H1 (cell line): ENCODE results near the gene ACADSB. TPM values are rescaled to one million over a fixed set of nuclear protein-coding genes. Genes with fewer than 3 reads are reported as not detected.

ENCODE experiments used
- CTCF ChIA-PET: fragments of 300-600 bp; sonication (Branson Sonifier 250); formaldehyde crosslinking; loops from one replicate; lab custom pipeline; 2021; ENCODE audit not compliant: partially characterized antibody; lab: Charles Lee
- POLR2A ChIA-PET: fragments of 300-600 bp; sonication (Branson Sonifier 250); formaldehyde crosslinking; loops from one replicate; lab custom pipeline; 2021; ENCODE audit warnings: inconsistent platforms; ENCODE audit not compliant: partially characterized antibody; lab: Charles Lee
- DNase-seq, 2 experiments: peaks; one replicate each; pipeline versions ENCODE4 v3.0.0 to v3.0.0-alpha.2; 2010 to 2022; ENCODE audit warnings: low spot score in 2 of 2, low read depth in 1 of 2, mixed read lengths in 1 of 2
- FAIRE-seq: peaks from 2 replicates; lab custom pipeline; 2011; peaks lifted over from hg19 to GRCh38; lab: Jason Lieb, UNC
- H2AFZ ChIP-seq: 2 replicates; pipeline ENCODE4 v1.8.1; 2012; ENCODE audit warnings: low read length, inconsistent platforms
- H2AK5ac ChIP-seq: 2 replicates; pipeline ENCODE4 v1.6.1; 2013; ENCODE audit warnings: low read depth, low read length
- H2BK120ac ChIP-seq: replicated peaks from 2 replicates; pipeline ENCODE3; 2013; ENCODE audit warnings: low read depth, low read length, inconsistent platforms
- H2BK12ac ChIP-seq: 2 replicates; pipeline ENCODE4 v1.6.1; 2013; ENCODE audit warnings: low read depth, low read length
- H2BK15ac ChIP-seq: 2 replicates; pipeline ENCODE4 v1.6.1; 2013; ENCODE audit warnings: low read length
- H2BK20ac ChIP-seq: 2 replicates; pipeline ENCODE4 v1.6.1; 2013; ENCODE audit warnings: low read length
- H2BK5ac ChIP-seq: 2 replicates; pipeline ENCODE4 v1.6.1; 2013; ENCODE audit warnings: low read depth, low read length
- H3K14ac ChIP-seq: 2 replicates; pipeline ENCODE4 v1.6.1; 2013; ENCODE audit warnings: inconsistent platforms; ENCODE audit not compliant: insufficient read length
- H3K18ac ChIP-seq: 2 replicates; pipeline ENCODE4 v1.6.1; 2013; ENCODE audit warnings: low read length; ENCODE audit errors: extremely low read depth
- H3K23ac ChIP-seq: 2 replicates; pipeline ENCODE4 v1.6.1; 2013; ENCODE audit warnings: inconsistent platforms; ENCODE audit not compliant: insufficient read length
- H3K23me2 ChIP-seq: 2 replicates; pipeline ENCODE4 v1.6.1; 2013; ENCODE audit warnings: low read depth, low read length
- H3K27ac ChIP-seq: 2 replicates; pipeline ENCODE4 v1.6.1; 2011; ENCODE audit warnings: low read depth, low read length, inconsistent platforms
- H3K27me3 ChIP-seq, 4 experiments: replicated peaks in 1 of 4; 1 replicate in 1 of 4; 2 replicates in 3 of 4; pipeline versions ENCODE4 v1.6.1 to v1.8.1; 2011 to 2013; ENCODE audit warnings: low read length in 3 of 4, mild to moderate bottlenecking in 3 of 4, inconsistent platforms in 2 of 4, mixed read lengths in 2 of 4, moderate library complexity in 1 of 4; ENCODE audit not compliant: control insufficient read depth in 3 of 4, insufficient read depth in 3 of 4; ENCODE audit errors: extremely low read depth in 1 of 4
- H3K36me3 ChIP-seq, 4 experiments: 2 replicates each; pipeline versions ENCODE4 v1.6.1 to v1.8.1; 2011 to 2013; ENCODE audit warnings: mild to moderate bottlenecking in 4 of 4, low read length in 3 of 4, moderate library complexity in 2 of 4, control low read depth in 1 of 4, inconsistent platforms in 1 of 4; ENCODE audit not compliant: insufficient read depth in 4 of 4, control insufficient read depth in 2 of 4
- H3K4ac ChIP-seq: replicated peaks from 2 replicates; pipeline ENCODE3; 2013; ENCODE audit warnings: low read length, low read depth, mixed read lengths, inconsistent platforms; ENCODE audit not compliant: insufficient read length
- H3K4me1 ChIP-seq, 4 experiments: replicated peaks in 1 of 4; 1 replicate in 1 of 4; 2 replicates in 3 of 4; pipeline versions ENCODE4 v1.6.1 to v1.8.1; 2011 to 2013; ENCODE audit warnings: low read length in 3 of 4, inconsistent platforms in 2 of 4, mixed read lengths in 1 of 4; ENCODE audit not compliant: insufficient read depth in 4 of 4, control insufficient read depth in 3 of 4
- H3K4me2 ChIP-seq, 2 experiments: 2 replicates each; pipeline versions ENCODE4 v1.6.1 to v1.8.1; 2011 to 2013; ENCODE audit warnings: low read depth in 2 of 2, low read length in 2 of 2, control low read depth in 1 of 2, inconsistent platforms in 1 of 2, mild to moderate bottlenecking in 1 of 2; ENCODE audit not compliant: insufficient read depth in 1 of 2
- H3K4me3 ChIP-seq, 4 experiments: fragments of 200-600, 300-600 bp in 1 of 4; sonication (generic), shearing (Covaris generic), sonication (Bioruptor Twin) in 1 of 4; 2 replicates each; pipeline versions ENCODE4 v1.5.1 to v1.8.1; 2011 to 2016; ENCODE audit warnings: low read length in 4 of 4, low read depth in 3 of 4, control low read depth in 2 of 4, inconsistent platforms in 2 of 4, mild to moderate bottlenecking in 2 of 4, mixed read lengths in 1 of 4, moderate library complexity in 1 of 4; ENCODE audit not compliant: insufficient read depth in 2 of 4; ENCODE audit errors: extremely low read depth in 1 of 4
- H3K56ac ChIP-seq: replicated peaks from 2 replicates; pipeline ENCODE3; 2013; ENCODE audit warnings: low read depth, mild to moderate bottlenecking, mixed read lengths, low read length, inconsistent platforms; ENCODE audit not compliant: insufficient read length
- H3K79me1 ChIP-seq: 2 replicates; pipeline ENCODE4 v1.6.1; 2013; ENCODE audit warnings: low read depth, low read length, control low read depth
- H3K79me2 ChIP-seq, 2 experiments: 2 replicates each; pipeline versions ENCODE4 v1.6.1 to v1.8.1; 2012 to 2013; ENCODE audit warnings: low read length in 2 of 2, mild to moderate bottlenecking in 2 of 2, inconsistent platforms in 1 of 2; ENCODE audit not compliant: insufficient read depth in 2 of 2, control insufficient read depth in 1 of 2
- H3K9ac ChIP-seq, 4 experiments: replicated peaks in 1 of 4; 1 replicate in 1 of 4; 2 replicates in 3 of 4; pipeline versions ENCODE4 v1.6.1 to v1.8.1; 2011 to 2013; ENCODE audit warnings: low read depth in 3 of 4, low read length in 3 of 4, control low read depth in 2 of 4, mild to moderate bottlenecking in 2 of 4, moderate library complexity in 2 of 4, inconsistent platforms in 1 of 4; ENCODE audit errors: extremely low read depth in 1 of 4
- H3K9me3 ChIP-seq, 2 experiments: 2 replicates each; pipeline versions ENCODE4 v1.6.1 to v1.8.1; 2012 to 2013; ENCODE audit warnings: mild to moderate bottlenecking in 2 of 2, moderate library complexity in 2 of 2, control low read depth in 1 of 2, inconsistent platforms in 1 of 2, low read depth in 1 of 2, low read length in 1 of 2, mixed read lengths in 1 of 2; ENCODE audit not compliant: insufficient read depth in 2 of 2
- H4K20me1 ChIP-seq, 2 experiments: replicated peaks in 1 of 2; 2 replicates each; pipeline versions ENCODE3 to v1.8.1; 2011 to 2013; ENCODE audit warnings: inconsistent platforms in 2 of 2, low read length in 2 of 2, mild to moderate bottlenecking in 1 of 2; ENCODE audit not compliant: insufficient read depth in 2 of 2, control insufficient read depth in 1 of 2
- H4K5ac ChIP-seq: 2 replicates; pipeline ENCODE4 v1.6.1; 2013; ENCODE audit warnings: low read length, low read depth, mixed read lengths, inconsistent platforms; ENCODE audit not compliant: insufficient read length
- H4K8ac ChIP-seq: 2 replicates; pipeline ENCODE4 v1.8.0; 2013; ENCODE audit warnings: mild to moderate bottlenecking, moderate library complexity, low read length, inconsistent platforms; ENCODE audit not compliant: insufficient read depth; ENCODE audit errors: extremely low read depth
- H4K91ac ChIP-seq: replicated peaks from 2 replicates; pipeline ENCODE3; 2013; ENCODE audit warnings: low read length, mixed read lengths, inconsistent platforms; ENCODE audit not compliant: insufficient read length
- ASH2L ChIP-seq: fragments of 200-600, 300-600 bp; sonication (generic); IDR thresholded peaks from one replicate; pipeline ENCODE4 v1.7.1; 2017; ENCODE audit warnings: low read length
- BACH1 ChIP-seq: IDR thresholded peaks from 2 replicates; pipeline ENCODE4 v1.6.1; 2012; ENCODE audit warnings: low read length, improper control_type of control experiment
- BCL11A ChIP-seq, 2 experiments: IDR thresholded peaks; one replicate each; pipeline ENCODE4 v1.6.1; 2011; ENCODE audit warnings: low read depth in 2 of 2, low read length in 2 of 2, mild to moderate bottlenecking in 2 of 2
- CHD2 ChIP-seq: IDR thresholded peaks from 2 replicates; pipeline ENCODE4 v1.6.1; 2012; ENCODE audit warnings: low read length, improper control_type of control experiment
- EP300 ChIP-seq, 2 experiments: IDR thresholded peaks; 1 replicate in 1 of 2; 2 replicates in 1 of 2; pipeline ENCODE4 v1.6.1; 2011 to 2012; ENCODE audit warnings: low read depth in 2 of 2, low read length in 2 of 2, mild to moderate bottlenecking in 2 of 2, borderline replicate concordance in 1 of 2, inconsistent platforms in 1 of 2, moderate library complexity in 1 of 2
- HDAC6 ChIP-seq: IDR thresholded peaks from one replicate; pipeline ENCODE4 v1.7.1; 2012; ENCODE audit warnings: low read depth, mild to moderate bottlenecking, inconsistent platforms, low read length, moderate library complexity
- JUN ChIP-seq: IDR thresholded peaks from 2 replicates; pipeline ENCODE4 v1.6.1; 2011; ENCODE audit warnings: low read depth, mild to moderate bottlenecking, improper control_type of control experiment, low read length
- POLR2AphosphoS5 ChIP-seq: IDR thresholded peaks from 2 replicates; pipeline ENCODE4 v1.6.1; 2011; ENCODE audit warnings: low read depth, low read length
- SIX5 ChIP-seq: IDR thresholded peaks from 2 replicates; pipeline ENCODE4 v1.6.1; 2011; ENCODE audit warnings: mild to moderate bottlenecking, low read depth, low read length
- YY1 ChIP-seq: IDR thresholded peaks from 2 replicates; pipeline ENCODE4 v1.6.1; 2011; ENCODE audit warnings: low read depth, mild to moderate bottlenecking, low read length
- ZNF274 ChIP-seq: IDR thresholded peaks from 2 replicates; pipeline ENCODE4 v1.7.0; 2012; ENCODE audit warnings: low read length, borderline replicate concordance; ENCODE audit errors: extremely low read depth
- WGBS, 2 experiments: shearing (Covaris generic) in 1 of 2; methylation state at CpG; one replicate each; pipeline versions ENCODE4 v1.1.6 to v1.1.7; 2013 to 2015; ENCODE audit warnings: low lambda C conversion rate in 2 of 2, mixed read lengths in 2 of 2, inconsistent platforms in 1 of 2, low coverage in 1 of 2, missing lambda C conversion rate in 1 of 2; ENCODE audit not compliant: insufficient replicate concordance in 2 of 2, insufficient coverage in 1 of 2, insufficient read length in 1 of 2; ENCODE audit errors: extremely low coverage in 1 of 2, missing lambda C conversion rate in 1 of 2; 5-methylcytosine and 5-hydroxymethylcytosine counted together
- polyA plus RNA-seq, 7 experiments: library from polyadenylated mRNA; depleted of rRNA in 3 of 7; stranded (reverse) in 5 of 7; unstranded in 2 of 7; fragments of >200 nt in 5 of 7; fragments of 200-250 nt in 2 of 7; gene quantifications; 1 replicate in 5 of 7; 2 replicates in 1 of 7; 4 replicates in 1 of 7; pipeline versions ENCODE4 v1.2.1 to v1.2.3, GENCODE V29; 2011 to 2013; ENCODE audit warnings: missing spikeins in 2 of 7, mixed read lengths in 2 of 7
- total RNA-seq: library from RNA; stranded (reverse); fragmentation: NEBNext Ultra II Directional; extraction: Animal tissue kit (Norgen Biotek cat#: 25700); gene quantifications from 2 replicates; pipeline ENCODE4 v1.2.1, GENCODE V29; 2021
- TF ChIP-seq, protein P1 (sequence below): IDR thresholded peaks from 2 replicates; pipeline ENCODE4 v1.6.1; 2012; ENCODE audit warnings: inconsistent platforms
- TF ChIP-seq, protein P2 (sequence below): IDR thresholded peaks from 2 replicates; pipeline ENCODE4 v1.6.1; 2011; ENCODE audit warnings: low read depth, mild to moderate bottlenecking, low read length; ENCODE audit not compliant: insufficient read depth

Gene ACADSB
- total and polyA plus RNA-seq, 2 of the 8 experiments (the other 6 are each of a cell fraction or from before 2014, with no cell fraction given) = 5.6 to 11.2 TPM

DNA sequence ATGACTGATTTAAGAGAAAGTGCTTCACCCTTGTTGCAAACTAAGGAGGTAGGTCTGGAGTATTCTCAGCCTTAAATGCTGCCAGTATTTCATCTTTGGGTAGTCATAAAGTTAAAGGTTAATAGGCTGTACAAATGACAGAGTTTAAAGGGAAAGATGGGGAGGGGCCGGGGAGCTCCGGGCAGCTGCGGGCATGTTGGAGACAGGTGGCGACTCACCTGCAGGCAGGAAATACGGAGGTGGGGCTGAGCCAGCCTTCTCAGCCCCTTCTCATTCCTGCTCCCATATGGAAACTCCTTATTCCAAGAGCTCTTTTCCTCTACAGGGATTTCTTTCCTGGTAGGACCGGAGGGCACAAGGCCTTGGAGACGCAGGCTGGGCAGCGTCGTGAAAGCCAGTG is 95.1 kb downstream of the ACADSB start:
- Histone ChIP-seq H4K20me1 (no peaks in the 10 kb centered on the region), H3K79me2 (no peaks in the 10 kb centered on the region), H2BK120ac (peak overlapping the region; percentile 94), H2AK5ac (no peak overlapping the region), H3K27ac (no peak overlapping the region), H3K9ac (no peak overlapping the region), H3K14ac (no peak overlapping the region), H2BK15ac (no peak overlapping the region), H3K4me1 (peaks cover 0 to 4% (median 2%) of the 10 kb centered on the region in 4 experiments; a peak in 3 of 7 replicates), H2AFZ (peak overlapping the region; percentile 84; the same call in 1 of the 2 replicates), H3K27me3 (no peaks in the 10 kb centered on the region), H2BK20ac (peak overlapping the region; percentile 80; the same call in 1 of the 2 replicates), H4K8ac (no peak overlapping the region), H4K5ac (no peak overlapping the region), H3K4ac (peak overlapping the region; percentile 94), H3K23me2 (no peaks in the 10 kb centered on the region), H3K36me3 (no peaks in the 10 kb centered on the region), H3K79me1 (no peaks in the 10 kb centered on the region), H3K4me3 (no peak overlapping the region), H2BK5ac (peak overlapping the region; percentile 35; the same call in 1 of the 2 replicates), H3K18ac (peak overlapping the region; percentile 38; the same call in 1 of the 2 replicates), H4K91ac (peak overlapping the region; percentile 77), H3K56ac (no peak overlapping the region), H2BK12ac (peak overlapping the region; percentile 60; the same call in 1 of the 2 replicates), H3K9me3 (no peaks in the 10 kb centered on the region), H3K23ac (no peak overlapping the region), H3K4me2 (no peak overlapping the region)
- ChIA-PET POLR2A (interaction anchor here (1.5 kb wide), 1 partner anchor 11 kb away, joined by 4 read pairs; no protein-coding TSS in a partner anchor), CTCF (interaction anchor here (1.5 to 2.1 kb wide), 3 partner anchors 12 to 61 kb away, joined by 3 to 5 read pairs (median 4); no protein-coding TSS in a partner anchor)
- FAIRE-seq = no peak
- 83% methylated on average over 9 of the region's 9 CpGs; no CpG with 5 or more reads in 1 of the 2 experiments for WGBS, 2 experiments
- DNase-seq = no peak
- TF ChIP-seq, protein P1, sequence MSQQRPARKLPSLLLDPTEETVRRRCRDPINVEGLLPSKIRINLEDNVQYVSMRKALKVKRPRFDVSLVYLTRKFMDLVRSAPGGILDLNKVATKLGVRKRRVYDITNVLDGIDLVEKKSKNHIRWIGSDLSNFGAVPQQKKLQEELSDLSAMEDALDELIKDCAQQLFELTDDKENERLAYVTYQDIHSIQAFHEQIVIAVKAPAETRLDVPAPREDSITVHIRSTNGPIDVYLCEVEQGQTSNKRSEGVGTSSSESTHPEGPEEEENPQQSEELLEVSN = no peak
- TF ChIP-seq BACH1 (no peak), POLR2AphosphoS5 (no peak), ASH2L (no peak), JUN (no peak), SIX5 (no peak), BCL11A (IDR thresholded peaks at IDR 0.05; ENCODE audit: low read depth in 2 of 2, low read length in 2 of 2) (no peak), ZNF274 (no peak), CHD2 (no peak), HDAC6 (no peak), EP300 (IDR thresholded peaks at IDR 0.05; ENCODE audit: borderline replicate concordance in 1 of 2, low read depth in 2 of 2, low read length in 2 of 2) (no peak), YY1 (no peak)
- TF ChIP-seq, protein P2, sequence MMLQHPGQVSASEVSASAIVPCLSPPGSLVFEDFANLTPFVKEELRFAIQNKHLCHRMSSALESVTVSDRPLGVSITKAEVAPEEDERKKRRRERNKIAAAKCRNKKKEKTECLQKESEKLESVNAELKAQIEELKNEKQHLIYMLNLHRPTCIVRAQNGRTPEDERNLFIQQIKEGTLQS = no peak
